Suprapubic skin (tissue), 4 donors: ENCODE data around the gene SLC7A6. TPM values are rescaled to one million over a fixed set of nuclear protein-coding genes. Genes with fewer than 3 reads are reported as not detected.
"Not testable (repeated sequence)": the region's sequence is repeated elsewhere in the genome, so short reads cannot be mapped to it uniquely, and the experiment has no call there.

Experiments
- DNase-seq, 2 donors: peaks; one replicate each; pipeline ENCODE4 v3.0.0-alpha.2; 2019; ENCODE audit warnings: low spot score in 2 of 2
- H3K27ac ChIP-seq: fragments of 200-600 bp; sonication (generic); one replicate; pipeline ENCODE4 v1.5.1; 2019
- H3K27me3 ChIP-seq: fragments of 200-600 bp; sonication (generic); one replicate; pipeline ENCODE4 v1.5.1; 2019
- H3K36me3 ChIP-seq: fragments of 200-600 bp; sonication (generic); one replicate; pipeline ENCODE4 v1.5.1; 2019
- H3K4me1 ChIP-seq: fragments of 200-600 bp; sonication (generic); one replicate; pipeline ENCODE4 v1.5.1; 2019
- H3K4me3 ChIP-seq: fragments of 200-600 bp; sonication (generic); one replicate; pipeline ENCODE4 v1.5.1; 2019; ENCODE audit warnings: mild to moderate bottlenecking
- H3K9me3 ChIP-seq: fragments of 200-600 bp; sonication (generic); one replicate; pipeline ENCODE4 v1.5.1; 2019
- CTCF ChIP-seq, 2 donors: fragments of 200-600 bp in 1 of 2; fragments of 450-650 bp in 1 of 2; sonication (generic) in 1 of 2; IDR thresholded peaks; one replicate each; pipeline ENCODE4 v1.5.1; 2016 to 2019; ENCODE audit warnings: antibody characterized with exemption in 2 of 2, mild to moderate bottlenecking in 1 of 2, moderate library complexity in 1 of 2
- EP300 ChIP-seq: sonication (generic); formaldehyde crosslinking; IDR thresholded peaks from one replicate; pipeline ENCODE4 v1.6.1; 2017; ENCODE audit warnings: antibody characterized with exemption
- POLR2A ChIP-seq, 2 donors: fragments of 450-650 bp; IDR thresholded peaks; one replicate each; pipeline ENCODE4 v1.6.1; 2017; ENCODE audit warnings: antibody characterized with exemption in 2 of 2, mild to moderate bottlenecking in 2 of 2, moderate library complexity in 2 of 2
- POLR2AphosphoS5 ChIP-seq, 3 donors: sonication (generic); formaldehyde crosslinking; IDR thresholded peaks; one replicate each; pipeline ENCODE4 v1.6.1; 2017; ENCODE audit warnings: antibody characterized with exemption in 3 of 3
- WGBS: methylation state at CpG from one replicate; pipeline ENCODE4 v1.1.5; 2018; 5-methylcytosine and 5-hydroxymethylcytosine counted together
- total RNA-seq, 4 donors: library from RNA; depleted of rRNA; stranded (reverse); fragments of >200 nt; gene quantifications; one replicate each; pipeline ENCODE4 v1.1.0, GENCODE V29; 2016

SLC7A6 gene
- total RNA-seq, 4 donors from 2014 or later: 31.5 to 167 (median 49.0) TPM

- DNase-seq: peak; percentile 86 to 88
- no peaks in the 10 kb centered on the region for H3K9me3 ChIP-seq
- no peak overlapping the region for H3K4me3 ChIP-seq
- H3K27ac ChIP-seq: peak overlapping the region; percentile 79
- peaks cover 79% of the 10 kb centered on the region for H3K4me1 ChIP-seq
- WGBS: 67% methylated on average over 8 of the region's 11 CpGs
- H3K27me3 ChIP-seq: no peaks in the 10 kb centered on the region
- TF ChIP-seq CTCF (IDR thresholded peaks at IDR 0.05) (no peak), POLR2AphosphoS5 (IDR thresholded peaks at IDR 0.05) (peak in 2 of 3 donors; percentile 18 to 59)
- H3K36me3 ChIP-seq: peaks cover 31% of the 10 kb centered on the region
Observed at GRCh38 chr16:68287276-68288251, 23.2 kb downstream of the SLC7A6 start.

- no peaks in the 10 kb centered on the region for H3K9me3 ChIP-seq
- peaks cover 74% of the 10 kb centered on the region for H3K4me1 ChIP-seq
- TF ChIP-seq CTCF (IDR thresholded peaks at IDR 0.05) (no peak), POLR2AphosphoS5 (IDR thresholded peaks at IDR 0.05) (no peak), POLR2A (IDR thresholded peaks at IDR 0.05) (no peak), EP300 (no peak)
- peak overlapping the region; percentile 79 for H3K27ac ChIP-seq
- H3K36me3 ChIP-seq: peaks cover 38% of the 10 kb centered on the region
- no peak overlapping the region for H3K4me3 ChIP-seq
- H3K27me3 ChIP-seq: no peaks in the 10 kb centered on the region
- no peak for DNase-seq
- WGBS: 100% methylated on average over 1 of the region's 1 CpG
Observed at GRCh38 chr16:68288252-68288650, 23.9 kb downstream of the SLC7A6 start.

GRCh38 chr16:68288796-68289195 is 24.5 kb downstream of the SLC7A6 start:
- Histone ChIP-seq H3K27ac (peak overlapping the region; percentile 79), H3K4me1 (peaks cover 70% of the 10 kb centered on the region)
- WGBS: 86% methylated on average over 9 of the region's 9 CpGs

GRCh38 chr16:68289202-68289601 is 24.9 kb downstream of the SLC7A6 start:
- DNase-seq: no peak
- Histone ChIP-seq H3K27ac (peak overlapping the region; percentile 28), H3K36me3 (peaks cover 47% of the 10 kb centered on the region), H3K27me3 (no peaks in the 10 kb centered on the region), H3K4me3 (no peak overlapping the region), H3K4me1 (peaks cover 66% of the 10 kb centered on the region), H3K9me3 (no peaks in the 10 kb centered on the region)
- TF ChIP-seq POLR2A (IDR thresholded peaks at IDR 0.05) (no peak), POLR2AphosphoS5 (IDR thresholded peaks at IDR 0.05) (no peak), EP300 (no peak), CTCF (IDR thresholded peaks at IDR 0.05) (no peak)
- WGBS: 88% methylated on average over 2 of the region's 2 CpGs

More at GRCh38 chr16:68288796-68289195, 24.5 kb downstream of the SLC7A6 start:
- H3K27me3 ChIP-seq, DNase-seq, H3K9me3 ChIP-seq, H3K4me3 ChIP-seq: not testable (repeated sequence)
- peaks cover 43% of the 10 kb centered on the region for H3K36me3 ChIP-seq

- Histone ChIP-seq H3K27ac (peak overlapping the region; percentile 28), H3K27me3 (no peaks in the 10 kb centered on the region), H3K4me1 (peaks cover 60% of the 10 kb centered on the region), H3K4me3 (no peak overlapping the region), H3K36me3 (peaks cover 52% of the 10 kb centered on the region), H3K9me3 (no peaks in the 10 kb centered on the region)
- 70% methylated on average over 4 of the region's 4 CpGs for WGBS
- TF ChIP-seq CTCF (IDR thresholded peaks at IDR 0.05) (no peak), POLR2AphosphoS5 (IDR thresholded peaks at IDR 0.05) (no peak), EP300 (no peak), POLR2A (IDR thresholded peaks at IDR 0.05) (no peak)
- no peak for DNase-seq
Observed at GRCh38 chr16:68289621-68290329, 25.4 kb downstream of the SLC7A6 start.
